Measurements from ENCODE around the gene PMEL.

DNA sequence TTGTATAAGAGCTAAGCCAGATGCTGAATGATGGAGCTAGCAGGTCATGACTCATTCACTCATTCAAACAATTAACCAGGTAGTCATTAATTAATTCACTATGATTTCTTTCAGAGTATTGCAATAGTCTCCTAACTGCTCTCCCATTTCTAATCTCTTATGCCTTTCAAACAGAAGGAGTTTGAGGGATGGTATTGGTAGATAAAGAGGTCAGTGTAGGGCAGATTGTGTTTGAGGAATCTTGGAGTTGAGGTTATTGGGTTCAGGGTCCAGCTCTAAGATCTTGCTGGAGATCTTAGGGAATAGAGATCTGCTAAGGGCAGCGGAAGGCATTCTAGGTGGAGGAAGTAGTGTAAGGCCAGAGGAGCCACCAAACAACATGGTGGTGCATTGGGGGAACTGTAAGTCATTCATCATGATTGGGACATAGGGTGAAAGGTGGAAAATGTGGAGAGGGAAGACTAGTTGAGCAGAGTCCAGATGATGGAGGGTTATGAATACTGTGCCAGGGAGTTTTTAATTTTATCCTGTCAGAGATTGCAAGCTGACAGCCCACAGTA lies 23.2 kb downstream of the PMEL start:
- TF ChIP-seq POLR2A (IDR thresholded peaks at IDR 0.05; ENCODE audit: low read depth, low read length) (no peak), TAF1 (IDR thresholded peaks at IDR 0.05; ENCODE audit: low read depth, low read length) (no peak), POLR2AphosphoS5 (IDR thresholded peaks at IDR 0.05; ENCODE audit: low read depth, low read length) (no peak), POU2F2 (IDR thresholded peaks at IDR 0.05; ENCODE audit: low read depth, low read length) (no peak), PAX5 (IDR thresholded peaks at IDR 0.05; ENCODE audit: insufficient read depth, low read length, severe bottlenecking) (no peak), SPI1 (IDR thresholded peaks at IDR 0.05; ENCODE audit: low read depth, low read length) (no peak)
